ENCODE measurements around the gene GSTK1. TPM values are rescaled to one million over a fixed set of nuclear protein-coding genes. Genes with fewer than 3 reads are reported as not detected.

The GSTK1 gene
- total RNA-seq, 1 donor, result 69.1 TPM

- H3K4me3 ChIP-seq (ENCODE audit: low read depth, low read length), result no peak overlapping the region
- TF ChIP-seq, protein P1, sequence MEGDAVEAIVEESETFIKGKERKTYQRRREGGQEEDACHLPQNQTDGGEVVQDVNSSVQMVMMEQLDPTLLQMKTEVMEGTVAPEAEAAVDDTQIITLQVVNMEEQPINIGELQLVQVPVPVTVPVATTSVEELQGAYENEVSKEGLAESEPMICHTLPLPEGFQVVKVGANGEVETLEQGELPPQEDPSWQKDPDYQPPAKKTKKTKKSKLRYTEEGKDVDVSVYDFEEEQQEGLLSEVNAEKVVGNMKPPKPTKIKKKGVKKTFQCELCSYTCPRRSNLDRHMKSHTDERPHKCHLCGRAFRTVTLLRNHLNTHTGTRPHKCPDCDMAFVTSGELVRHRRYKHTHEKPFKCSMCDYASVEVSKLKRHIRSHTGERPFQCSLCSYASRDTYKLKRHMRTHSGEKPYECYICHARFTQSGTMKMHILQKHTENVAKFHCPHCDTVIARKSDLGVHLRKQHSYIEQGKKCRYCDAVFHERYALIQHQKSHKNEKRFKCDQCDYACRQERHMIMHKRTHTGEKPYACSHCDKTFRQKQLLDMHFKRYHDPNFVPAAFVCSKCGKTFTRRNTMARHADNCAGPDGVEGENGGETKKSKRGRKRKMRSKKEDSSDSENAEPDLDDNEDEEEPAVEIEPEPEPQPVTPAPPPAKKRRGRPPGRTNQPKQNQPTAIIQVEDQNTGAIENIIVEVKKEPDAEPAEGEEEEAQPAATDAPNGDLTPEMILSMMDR (IDR thresholded peaks at IDR 0.05; ENCODE audit: insufficient read depth, low read depth, low read length), result no peak
- no peak for DNase-seq (ENCODE audit: low read depth)
Measured at GRCh38 chr7:143290293-143290692, 27.1 kb downstream of the GSTK1 start.

GRCh38 chr7:143292876-143293275 lies 29.6 kb downstream of the GSTK1 start:
- TF ChIP-seq, protein P1 (IDR thresholded peaks at IDR 0.05; ENCODE audit: insufficient read depth, low read depth, low read length), result no peak
- DNase-seq (ENCODE audit: low read depth), result no peak

DNA sequence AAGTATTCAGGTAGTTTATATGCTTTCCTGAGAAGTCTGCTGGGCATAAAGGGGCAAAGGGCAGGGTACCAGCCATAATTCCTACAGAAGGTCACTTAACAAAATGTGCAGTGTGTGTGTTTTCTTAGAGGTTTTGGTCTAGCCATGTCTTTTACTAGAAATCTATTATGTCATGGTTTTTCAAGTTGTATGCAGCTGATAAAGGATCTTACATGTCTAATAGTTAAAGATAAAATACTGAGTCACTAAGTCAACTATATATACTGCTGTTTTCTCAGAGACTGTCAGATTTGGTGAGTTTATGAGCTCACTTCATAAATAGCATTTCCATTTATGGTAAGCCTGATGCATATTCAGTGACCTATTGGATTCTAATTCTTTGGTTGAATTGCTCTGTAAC lies 32.6 kb downstream of the GSTK1 start:
- DNase-seq (ENCODE audit: low read depth), result peak; percentile 73
- no peak overlapping the region for H3K4me3 ChIP-seq (ENCODE audit: low read depth, low read length)
- TF ChIP-seq, protein P1 (IDR thresholded peaks at IDR 0.05; ENCODE audit: insufficient read depth, low read depth, low read length), result no peak

More at GRCh38 chr7:143292876-143293275, 29.6 kb downstream of the GSTK1 start:
- no peak overlapping the region for H3K4me3 ChIP-seq (ENCODE audit: low read depth, low read length)

DNA sequence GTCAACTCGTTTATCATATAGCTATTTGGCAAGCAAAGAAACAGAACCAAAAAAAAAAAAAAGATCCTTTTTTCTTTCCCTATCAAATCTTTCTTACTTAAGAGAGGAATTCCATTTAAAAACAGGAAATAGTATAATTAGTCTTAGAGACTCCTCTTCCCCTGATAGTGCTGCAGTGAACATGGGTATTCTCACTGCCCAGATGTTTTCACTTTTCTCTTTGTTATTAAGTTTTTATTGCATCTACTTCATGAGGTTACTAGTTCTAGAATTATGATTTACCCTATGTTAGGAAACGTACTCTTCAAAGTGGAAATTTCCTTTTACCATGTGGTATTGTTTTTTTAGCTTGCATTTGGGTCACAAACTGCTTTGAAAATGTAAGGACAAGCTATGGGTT lies 33.4 kb downstream of the GSTK1 start:
- DNase-seq (ENCODE audit: low read depth), result peak; percentile 62
- H3K4me3 ChIP-seq (ENCODE audit: low read depth, low read length), result no peak overlapping the region
- TF ChIP-seq, protein P1 (IDR thresholded peaks at IDR 0.05; ENCODE audit: insufficient read depth, low read depth, low read length), result no peak

DNA sequence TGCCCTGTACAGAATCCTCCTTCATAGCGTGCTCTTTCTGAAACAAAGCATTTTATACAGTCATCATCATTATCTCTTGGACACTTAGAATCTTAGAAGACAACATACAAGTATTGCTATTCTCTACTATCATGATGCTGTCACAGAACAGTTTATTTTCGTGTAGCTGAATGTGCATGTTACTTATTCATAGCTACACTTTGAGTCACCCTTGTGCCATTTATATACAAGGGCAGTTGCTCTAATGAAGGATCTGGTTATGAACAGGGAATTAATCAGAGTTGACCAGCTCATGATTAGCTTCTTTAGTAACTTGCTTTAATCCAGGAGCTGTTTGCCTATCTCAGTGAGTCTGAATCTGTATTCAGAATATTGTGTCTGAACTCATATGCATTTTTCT lies 36.1 kb downstream of the GSTK1 start:
- TF ChIP-seq, protein P1 (IDR thresholded peaks at IDR 0.05; ENCODE audit: insufficient read depth, low read depth, low read length), result no peak
- no peak for DNase-seq (ENCODE audit: low read depth)
- no peak overlapping the region for H3K4me3 ChIP-seq (ENCODE audit: low read depth, low read length)

DNA sequence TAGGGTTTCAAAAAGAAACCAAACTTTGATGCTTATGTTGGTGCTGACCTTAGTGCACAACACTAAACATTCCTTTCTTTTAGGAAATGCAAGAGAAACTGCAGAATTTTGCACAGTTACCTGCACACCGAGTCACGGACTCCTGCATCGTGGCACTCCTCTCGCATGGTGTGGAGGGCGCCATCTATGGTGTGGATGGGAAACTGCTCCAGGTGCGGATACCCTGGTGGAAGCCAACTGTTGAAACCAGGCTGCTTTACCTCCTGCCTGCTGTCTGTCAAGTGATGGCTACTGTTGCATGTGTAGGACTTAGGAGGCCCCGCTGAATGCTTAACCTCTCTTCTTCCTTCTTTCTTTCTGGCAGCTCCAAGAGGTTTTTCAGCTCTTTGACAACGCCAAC lies 36.6 kb downstream of the GSTK1 start:
- no peak for DNase-seq (ENCODE audit: low read depth)
- no peak overlapping the region for H3K4me3 ChIP-seq (ENCODE audit: low read depth, low read length)
- TF ChIP-seq, protein P1 (IDR thresholded peaks at IDR 0.05; ENCODE audit: insufficient read depth, low read depth, low read length), result peak; percentile 69

Data from fibroblast of villous mesenchyme (primary cell).